ENCODE results near the gene TXNIP.
"Not testable (repeated sequence)": the region's sequence is repeated elsewhere in the genome, so short reads cannot be mapped to it uniquely, and the experiment has no call there.

Gene TXNIP, protein sequence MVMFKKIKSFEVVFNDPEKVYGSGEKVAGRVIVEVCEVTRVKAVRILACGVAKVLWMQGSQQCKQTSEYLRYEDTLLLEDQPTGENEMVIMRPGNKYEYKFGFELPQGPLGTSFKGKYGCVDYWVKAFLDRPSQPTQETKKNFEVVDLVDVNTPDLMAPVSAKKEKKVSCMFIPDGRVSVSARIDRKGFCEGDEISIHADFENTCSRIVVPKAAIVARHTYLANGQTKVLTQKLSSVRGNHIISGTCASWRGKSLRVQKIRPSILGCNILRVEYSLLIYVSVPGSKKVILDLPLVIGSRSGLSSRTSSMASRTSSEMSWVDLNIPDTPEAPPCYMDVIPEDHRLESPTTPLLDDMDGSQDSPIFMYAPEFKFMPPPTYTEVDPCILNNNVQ

DNA sequence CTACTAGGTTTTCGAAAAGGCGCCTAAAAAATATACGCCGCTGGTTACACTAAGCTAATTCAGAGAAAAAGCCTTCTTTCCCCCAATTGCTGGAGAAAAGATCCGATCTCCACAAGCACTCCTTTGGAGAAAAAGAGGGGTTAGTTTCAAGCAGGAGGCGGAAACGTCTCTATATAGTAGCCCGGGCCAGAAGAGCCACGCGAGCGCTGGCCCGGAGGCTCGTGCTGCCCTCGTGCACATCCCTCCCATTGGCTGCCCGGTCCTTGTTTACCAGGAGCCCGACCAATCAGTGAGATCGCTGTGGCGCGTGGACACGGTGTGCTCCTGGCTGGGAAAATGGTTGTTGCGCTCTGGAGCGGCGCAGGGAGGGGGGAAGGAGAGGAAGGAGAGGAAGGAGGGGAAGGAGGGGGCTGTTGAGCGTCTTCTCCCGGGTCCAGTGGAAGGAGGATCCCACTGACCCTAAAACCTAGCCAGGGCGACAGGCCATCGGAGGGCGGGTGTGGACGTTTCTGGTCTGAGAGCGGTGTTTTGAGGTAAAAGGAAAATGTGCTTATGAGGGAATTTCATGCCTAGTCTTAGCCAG is at the start of gene TXNIP:
TSS of gene TXNIP (minus strand) at position 147 of the 583 bp plus-strand sequence. CDS start 313 bp downstream, outside the sequence.
- peak; percentile 87 for DNase-seq

DNA sequence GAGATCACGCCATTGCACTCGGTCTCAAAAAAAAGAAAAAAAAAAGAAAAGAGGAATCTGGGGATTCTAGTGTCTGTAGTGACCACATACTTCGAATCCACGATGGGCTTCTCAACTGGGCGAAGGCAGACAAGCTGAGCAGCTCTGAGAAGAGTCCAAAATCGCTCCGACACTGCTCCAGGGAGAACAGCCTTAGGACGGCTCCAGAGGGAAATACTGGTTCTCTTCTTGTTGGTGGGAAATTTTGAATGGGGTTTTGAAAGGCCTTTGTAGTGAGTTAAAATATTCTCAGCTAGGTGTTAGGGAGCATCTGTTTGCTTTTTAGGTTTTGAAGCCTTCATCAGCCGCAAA is 43.4 kb upstream of the TXNIP start:
- no peak for DNase-seq

DNA sequence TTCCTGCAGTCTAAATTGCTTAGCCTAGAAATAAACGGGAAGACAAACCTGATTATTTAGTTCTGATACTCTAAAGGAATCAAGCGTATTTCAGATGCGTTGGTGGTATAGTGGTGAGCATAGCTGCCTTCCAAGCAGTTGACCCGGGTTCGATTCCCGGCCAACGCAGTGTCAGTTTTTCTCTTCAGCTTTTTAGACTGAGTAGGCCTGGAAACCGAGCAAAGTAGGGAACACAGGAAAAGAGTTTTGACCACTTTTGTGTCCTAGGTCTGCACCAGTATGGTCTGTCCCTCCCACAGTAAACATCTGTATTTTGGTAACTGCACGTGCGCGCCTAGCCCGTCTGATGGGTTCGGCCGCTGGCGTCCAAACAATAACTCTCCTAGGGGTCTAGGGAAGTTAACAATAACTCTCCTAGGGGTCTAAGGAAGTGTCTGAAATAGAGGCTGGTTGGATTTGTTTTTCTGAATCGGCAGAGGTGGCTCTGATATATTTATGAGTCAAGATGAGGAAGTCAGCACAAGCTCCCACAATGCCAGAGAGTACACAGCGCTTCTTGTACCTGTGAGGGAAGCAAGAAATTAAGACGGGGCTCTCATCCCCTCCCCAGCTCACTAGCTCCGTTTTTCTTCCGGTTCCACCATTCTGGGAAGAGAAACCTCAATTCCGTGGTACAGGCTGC is 40.7 kb upstream of the TXNIP start:
- DNase-seq, result peak; percentile 74

DNA sequence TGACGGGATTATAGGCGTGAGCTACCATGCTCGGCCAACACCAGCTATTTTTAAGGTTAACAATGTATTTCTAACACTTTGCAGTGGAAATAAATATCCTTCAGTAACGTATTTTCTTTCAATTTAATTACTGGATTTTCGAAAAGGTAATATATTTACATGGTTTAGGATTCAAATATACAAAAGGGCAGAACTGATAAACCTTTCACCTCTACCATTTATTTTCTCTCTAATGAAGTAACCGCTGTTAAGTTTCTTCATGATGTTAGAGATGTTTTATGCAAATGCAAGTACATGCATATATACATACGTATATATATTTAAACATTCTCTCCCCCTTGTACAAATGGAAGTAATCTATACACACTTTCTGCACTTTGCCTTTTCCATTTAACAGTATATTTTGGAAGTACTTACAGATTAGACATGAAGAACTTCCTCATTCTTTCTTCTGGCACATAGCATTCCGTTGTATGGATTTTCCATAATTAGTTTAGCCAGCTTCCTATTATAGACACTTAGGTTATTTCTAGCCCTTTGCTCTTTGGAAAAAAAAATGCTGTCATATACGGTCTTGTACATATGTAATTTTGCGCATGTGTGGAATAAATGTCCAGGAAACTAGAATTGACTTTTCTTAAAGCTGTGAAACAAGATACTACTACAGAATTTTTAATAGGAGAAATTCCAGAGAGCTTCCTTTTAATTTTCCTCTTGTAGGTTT is 40.0 kb upstream of the TXNIP start:
- DNase-seq, result no peak

DNA sequence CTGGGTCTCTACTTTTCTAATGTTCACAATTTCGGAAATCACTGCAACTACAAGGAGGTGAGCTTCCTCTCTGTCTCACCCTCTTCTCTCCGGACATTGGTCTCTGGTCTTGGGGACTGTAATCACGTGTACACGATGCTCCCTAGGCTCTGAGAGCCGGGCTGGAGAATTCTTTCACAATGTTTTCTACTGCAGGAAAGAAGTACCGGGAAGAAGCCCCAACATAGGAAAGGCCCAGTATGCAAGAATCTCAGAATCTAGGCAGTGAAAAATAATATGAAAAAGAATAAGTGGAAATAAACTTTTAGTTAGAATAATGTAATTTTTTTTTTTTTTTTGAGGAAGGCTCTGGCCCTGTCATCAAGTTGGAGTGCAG is 38.7 kb upstream of the TXNIP start:
- no peak for DNase-seq

DNA sequence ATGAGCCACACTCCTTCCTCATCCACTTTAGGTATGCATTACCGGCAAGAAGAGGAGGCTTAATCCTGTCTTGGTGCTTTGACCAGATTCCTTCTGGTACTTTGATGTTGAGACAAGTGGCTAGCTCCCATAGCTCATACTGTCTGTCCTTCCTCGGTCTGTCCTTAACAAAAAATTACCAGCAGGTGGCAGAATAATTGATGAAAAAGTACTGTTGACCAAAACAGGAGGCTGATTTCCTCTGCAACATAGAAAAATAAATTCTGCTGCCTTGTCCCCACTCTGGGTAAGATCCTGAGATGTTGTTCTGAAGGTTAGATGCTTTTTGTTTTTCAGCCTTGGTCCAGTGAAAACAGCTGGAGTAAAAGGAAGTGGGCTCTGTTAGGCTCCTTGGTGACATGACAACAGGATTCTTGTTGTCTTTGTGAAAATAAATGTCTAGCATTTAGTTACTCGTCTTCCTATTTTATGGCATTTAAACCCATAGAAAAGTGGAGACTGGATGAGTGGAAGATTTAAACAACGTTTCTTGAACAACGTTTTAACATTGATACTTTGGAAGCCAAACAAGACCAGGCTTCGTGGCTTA is 36.3 kb upstream of the TXNIP start:
- DNase-seq, result no peak

DNA sequence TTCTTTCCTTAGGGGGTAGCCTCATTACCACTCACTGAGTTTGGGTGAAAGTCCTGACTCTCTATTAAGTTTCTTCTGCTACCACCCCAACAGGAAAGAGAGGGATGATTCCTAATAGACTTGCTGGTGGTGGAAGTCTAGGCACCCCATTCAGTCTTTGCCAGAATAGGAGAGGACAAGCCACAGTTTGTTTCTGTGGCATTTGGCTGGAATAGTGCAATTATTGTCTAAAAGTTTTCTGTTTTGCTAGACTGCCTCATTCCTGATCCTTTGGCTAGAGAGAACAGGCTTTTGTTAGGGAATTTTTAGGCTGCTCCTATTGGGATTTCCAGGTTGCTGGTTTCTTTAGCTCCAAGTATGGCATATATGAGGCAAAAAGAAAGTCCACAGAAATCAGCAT is 35.1 kb upstream of the TXNIP start:
- DNase-seq, result no peak

DNA sequence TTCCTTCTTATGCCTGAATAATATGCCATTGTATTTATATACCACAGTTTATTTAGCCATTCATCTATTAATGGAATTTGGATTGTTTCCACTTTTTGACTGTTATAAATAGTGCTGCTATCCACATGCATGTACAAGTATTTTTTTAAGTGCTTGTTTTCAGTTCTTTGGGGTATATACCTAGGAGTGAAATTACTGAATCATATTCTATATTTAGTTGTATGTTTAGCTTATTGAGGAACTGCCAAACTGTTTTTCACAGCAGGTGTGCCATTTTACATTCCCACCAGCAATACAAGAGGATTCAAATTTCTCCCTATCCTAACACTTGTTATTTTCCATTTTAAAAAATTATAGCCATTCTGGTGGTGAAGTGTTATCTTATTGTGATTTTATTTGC is 32.7 kb upstream of the TXNIP start:
- DNase-seq, result no peak

DNA sequence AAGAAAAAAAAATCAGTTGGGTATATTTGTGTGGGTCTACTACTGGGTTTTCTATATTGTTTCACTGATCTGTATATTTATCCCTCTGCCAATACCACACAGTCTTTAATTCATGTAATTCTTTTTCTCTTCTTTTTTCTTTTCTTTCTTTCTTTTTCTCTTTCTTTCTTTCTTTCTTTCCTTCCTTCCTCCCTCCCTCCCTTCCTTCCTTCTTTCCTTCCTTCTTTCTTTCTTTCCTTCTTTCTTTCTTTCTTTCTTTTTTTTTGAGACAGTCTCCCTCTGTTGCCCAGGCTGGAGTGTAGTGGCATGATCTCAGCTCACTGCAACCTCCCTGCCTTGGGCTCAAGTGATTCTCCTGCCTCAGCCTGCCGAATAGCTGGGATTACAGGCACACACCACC is 30.3 kb upstream of the TXNIP start:
- not testable (repeated sequence) for DNase-seq

DNA sequence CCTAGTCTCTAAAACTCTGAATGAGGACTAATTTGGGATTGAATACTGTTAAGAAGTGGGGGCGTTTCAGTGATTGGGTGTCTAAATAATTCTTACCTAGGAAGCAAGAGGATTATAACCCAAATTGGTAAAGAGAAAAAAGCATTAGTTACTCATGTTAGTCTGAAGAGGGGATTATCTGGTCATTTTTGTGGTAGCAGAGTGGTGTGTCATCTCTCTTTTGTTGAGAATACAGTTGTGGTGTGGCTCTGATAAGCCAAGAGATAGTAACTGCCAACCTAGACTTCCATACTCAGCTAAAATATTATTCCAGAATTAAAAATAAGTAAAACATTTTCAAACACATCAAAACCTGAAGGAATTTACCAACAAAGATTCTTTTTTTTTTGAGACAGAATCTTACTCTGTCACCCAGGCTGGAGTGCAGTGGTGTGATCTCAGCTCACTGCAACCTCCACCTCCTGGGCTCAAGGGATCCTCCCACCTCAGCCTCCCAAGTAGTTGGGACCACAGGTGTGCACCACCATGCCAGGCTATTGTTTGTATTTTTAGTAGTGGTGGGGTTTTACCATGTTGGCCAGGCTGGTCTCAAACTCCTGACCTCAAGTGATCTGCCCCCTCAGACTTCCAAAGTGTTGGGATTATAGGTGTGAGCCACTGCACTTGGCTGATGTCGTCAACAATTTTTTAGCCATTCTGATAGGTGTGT is 29.6 kb upstream of the TXNIP start:
- DNase-seq, result not testable (repeated sequence)

DNA sequence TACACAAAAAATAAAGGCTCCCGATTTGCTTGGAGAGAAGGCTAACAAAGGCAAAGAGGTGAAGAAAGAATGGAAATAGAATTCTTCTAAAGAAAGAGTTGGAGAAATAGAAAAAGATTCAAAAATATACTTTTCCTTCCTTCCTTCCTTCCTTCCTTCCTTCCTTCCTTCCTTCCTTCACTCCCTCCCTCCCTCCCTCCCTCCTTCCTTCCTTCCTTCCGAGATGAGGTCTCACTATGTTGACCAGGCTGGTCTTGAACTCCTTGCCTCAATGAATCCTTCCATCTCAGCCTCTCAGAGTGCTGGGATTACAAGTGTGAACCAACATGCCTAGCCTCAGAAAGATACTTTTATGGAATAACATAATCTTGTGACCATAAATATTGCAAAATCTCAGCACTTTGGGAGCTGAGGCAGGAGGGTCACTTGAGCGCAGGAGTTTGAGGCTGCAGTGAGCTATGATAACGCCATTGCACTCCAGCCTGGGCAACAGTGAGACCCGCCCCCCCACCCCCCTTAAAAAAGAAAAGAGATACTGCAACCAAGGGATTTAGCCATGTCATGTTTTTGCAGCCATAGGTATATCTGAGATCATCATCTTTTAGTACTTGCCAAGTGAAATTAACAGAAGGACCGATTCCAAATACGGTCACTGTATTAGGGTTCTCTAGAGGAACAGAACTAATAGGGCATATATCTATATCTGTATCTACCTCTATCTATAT is 26.2 kb upstream of the TXNIP start:
- no peak for DNase-seq

DNA sequence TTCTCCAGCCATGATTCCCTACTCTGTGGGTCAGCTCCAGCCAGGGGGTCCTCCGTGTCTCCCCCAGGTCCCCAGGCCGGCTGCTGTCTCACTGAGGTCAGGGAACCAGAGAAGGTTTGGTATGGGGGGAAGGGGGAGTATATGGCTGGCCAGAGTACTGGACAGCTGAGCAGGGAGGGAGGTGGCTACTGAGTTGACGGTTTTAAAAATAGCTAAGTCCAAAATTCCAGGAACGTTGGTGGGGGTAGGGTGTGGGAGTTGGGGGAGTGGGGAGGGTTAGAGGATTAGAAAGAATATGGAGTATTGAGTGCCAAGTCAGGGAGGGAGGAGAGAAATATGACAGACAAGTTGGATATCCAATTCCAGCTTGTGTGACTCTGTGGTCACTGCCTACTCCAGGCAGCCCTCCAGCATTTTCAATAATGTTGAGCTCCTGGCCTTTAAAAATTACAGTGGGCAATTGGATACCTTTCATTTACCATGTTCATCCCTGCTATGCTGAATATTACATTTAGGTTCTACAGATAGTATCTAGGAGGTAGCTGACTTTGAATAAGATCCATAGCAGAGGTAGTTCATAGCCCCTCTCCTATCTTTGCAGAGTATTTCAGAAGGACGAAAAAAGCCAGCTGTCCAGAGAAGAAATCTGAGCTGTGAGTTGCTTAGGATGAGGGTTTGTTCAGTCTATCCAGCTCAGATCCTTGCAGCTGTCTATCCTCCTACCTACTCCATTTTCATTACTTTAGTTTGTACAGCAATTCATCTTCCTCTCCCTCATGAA is 25.4 kb upstream of the TXNIP start, which contains the start of gene HJV:
TSS of gene HJV (minus strand) at position 114 of the 781 bp plus-strand sequence. CDS start 1,504 bp downstream, outside the sequence.
- no peak for DNase-seq

DNA sequence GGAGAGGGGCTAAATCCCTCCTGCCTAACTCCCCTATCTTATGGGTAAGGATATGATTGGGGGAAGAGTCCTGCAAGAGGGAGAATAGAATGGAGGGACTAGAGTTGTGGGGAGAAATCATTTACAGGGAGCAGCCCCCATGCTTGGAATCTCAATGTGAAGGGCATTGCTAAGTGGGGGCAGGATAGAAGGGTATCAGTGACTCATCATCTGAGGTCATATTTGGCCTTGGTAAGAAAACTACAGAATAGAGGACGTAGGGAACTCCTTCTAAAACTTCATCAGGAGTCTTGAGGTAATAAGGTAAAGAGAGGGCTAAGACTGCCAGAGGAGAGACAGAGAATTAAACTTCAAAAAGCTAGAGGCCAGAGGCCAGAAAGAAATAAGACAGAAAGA is 24.7 kb upstream of the TXNIP start:
- no peak for DNase-seq

DNA sequence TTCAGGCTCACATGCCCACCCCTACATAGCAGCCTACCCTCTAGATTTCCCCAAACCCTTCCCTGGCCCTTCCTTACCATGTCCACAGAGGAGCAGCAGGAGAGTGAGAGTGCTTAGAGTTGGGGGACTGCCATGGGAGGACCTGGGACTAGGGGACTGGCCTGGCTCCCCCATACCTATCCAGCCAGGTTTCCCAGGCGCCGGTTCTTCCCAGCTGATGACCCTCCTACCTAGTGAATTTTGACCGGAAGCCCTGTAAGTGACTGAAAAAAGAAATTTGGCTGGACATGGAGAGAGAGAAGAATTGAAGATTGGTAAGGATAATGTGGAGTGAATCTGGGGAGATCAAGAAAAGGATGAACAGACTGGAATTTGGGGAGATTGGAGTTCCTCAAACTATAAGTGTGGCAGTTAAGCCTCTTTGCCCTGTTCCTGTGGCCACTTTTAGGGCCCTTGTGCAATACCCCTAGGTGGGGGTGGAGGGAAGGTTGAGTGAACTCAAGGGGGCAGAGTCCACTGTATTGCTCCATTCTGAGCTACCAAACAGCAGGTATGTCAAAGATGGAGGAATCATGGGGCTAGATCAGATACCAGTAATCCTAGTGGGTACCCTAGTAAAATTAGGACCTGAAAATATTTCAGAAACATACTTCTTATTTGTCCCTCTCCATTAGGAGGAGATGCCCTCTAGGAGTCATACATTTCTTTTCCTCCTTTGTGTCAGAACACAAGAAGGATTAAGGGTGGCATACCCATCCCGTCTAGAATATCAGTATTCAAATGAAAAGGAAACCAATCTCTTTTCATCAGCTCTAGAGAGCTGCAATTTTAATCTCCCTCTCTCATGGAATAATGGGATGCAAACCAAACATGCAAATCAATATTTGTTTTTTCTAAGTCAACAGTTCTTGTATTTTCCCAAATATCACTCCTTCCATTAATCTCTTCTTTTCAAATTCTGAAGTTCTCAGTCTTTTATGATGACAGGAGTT is 24.0 kb upstream of the TXNIP start:
- DNase-seq, result no peak

DNA sequence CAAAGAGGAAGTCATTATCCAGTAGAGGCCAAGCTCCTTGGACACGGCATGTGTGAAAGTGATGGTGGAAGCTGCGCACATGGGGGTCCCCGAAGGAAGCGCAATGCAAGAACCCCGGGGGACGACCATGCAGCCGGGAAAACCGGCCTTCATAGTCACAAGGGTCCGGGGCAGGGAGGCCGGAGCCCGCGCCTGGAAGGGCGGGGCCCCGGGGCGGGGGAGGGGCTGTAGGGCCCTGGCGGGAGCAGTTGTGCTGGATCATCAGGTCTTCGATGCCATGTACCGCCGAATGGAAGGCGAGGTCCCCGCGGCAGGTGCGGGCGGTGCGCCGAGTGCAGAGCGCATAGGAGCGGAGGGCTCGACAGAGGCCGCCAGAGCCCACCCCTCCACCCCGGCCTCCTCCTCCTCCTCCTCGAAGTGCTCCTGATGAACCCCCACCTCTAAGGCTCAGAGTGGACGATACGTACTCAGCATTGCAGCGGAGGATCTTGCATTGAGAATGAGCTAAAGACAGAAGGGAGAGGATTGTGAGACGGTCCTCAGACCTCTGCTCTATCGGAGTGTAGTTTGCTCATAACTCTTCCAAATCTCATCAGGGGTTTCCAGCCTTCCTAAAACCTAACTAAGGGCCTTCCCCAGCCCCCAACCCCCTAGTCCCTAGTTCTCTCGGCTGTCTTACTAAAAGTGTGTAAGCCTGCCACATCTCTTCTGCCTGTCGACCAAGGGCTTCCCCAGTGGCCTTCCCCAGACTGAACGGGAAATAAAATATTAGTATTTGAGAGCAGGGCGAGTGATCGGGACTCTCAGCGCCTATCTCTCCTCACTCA is 23.1 kb upstream of the TXNIP start:
- DNase-seq, result no peak

DNA sequence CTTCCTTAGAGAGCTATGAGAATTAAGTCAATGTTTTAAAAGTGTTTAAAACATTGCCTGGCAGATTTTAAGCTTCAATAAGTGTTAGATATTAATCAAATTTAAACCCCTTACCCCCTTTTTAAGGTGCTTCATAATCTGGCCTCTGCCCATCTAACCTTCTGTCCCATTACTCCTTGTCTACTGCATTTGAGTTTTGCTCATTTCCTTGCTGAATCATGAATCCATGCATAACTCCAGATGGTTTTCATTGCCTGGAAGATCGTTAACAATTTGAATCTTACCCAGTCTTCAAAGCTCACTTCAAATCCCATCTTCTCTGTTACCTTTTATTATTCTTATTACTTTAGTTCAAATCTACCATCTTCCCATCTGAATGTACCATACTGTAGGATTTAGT is 20.5 kb upstream of the TXNIP start:
- DNase-seq, result no peak

DNA sequence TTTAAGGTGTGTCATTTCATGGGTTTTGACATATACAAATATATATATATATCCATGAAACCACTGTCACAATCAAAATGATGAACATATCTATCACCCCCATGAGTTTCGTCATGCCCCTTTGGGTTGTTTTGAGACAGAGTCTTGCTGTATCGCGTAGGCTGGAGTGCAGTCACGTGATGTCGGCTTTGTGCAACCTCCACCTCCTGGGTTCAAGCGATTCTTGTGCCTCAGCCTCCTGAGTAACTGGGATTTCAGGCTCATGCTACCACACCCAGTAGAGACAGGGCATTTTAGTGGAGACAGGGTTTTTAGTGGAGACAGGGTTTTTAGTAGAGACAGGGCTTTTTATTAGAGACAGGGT is 17.2 kb upstream of the TXNIP start:
- DNase-seq, result no peak

DNA sequence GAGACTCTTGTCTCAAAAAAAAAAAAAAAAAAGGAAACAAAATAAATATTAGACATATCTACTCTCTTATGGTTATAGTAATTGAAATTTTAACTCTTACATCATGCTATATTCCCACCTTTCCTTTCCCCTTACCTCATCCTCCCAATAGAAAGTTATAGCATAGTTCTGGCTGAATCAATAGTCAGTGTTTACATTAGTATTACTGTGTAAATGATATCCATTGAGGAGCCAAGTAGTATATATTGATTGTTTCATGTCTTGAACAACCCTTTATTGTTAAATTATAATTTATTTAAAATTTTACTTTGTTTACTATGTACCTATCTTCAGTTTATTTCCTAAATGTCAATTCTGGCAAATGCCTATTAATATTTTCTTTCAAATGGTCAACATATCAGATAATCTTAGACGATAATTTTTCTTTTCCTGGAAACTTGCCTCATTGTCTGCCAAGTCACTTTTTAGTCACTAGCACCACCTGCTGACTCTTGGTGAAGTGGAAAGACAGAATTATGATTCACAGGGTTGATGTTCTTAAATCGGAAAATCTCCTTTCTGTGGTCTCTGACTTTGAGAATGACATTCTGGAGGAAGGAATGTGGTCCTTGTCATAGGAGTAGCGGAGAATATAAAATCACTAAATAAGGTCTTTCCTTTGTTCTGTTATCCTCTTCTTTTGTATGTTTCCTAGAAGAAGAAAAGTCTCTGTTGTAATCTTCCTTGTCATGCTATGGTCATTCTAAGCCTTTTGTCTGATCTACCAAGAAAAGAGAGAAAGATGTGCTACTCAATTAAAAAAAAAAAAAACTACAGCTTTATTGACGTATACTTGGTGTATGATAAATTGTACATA is 16.6 kb upstream of the TXNIP start:
- DNase-seq, result peak; percentile 57

All from activated CD8-positive, alpha-beta memory T cell treated with anti-CD3 and anti-CD28 coated beads, Interleukin-2, amount 50 U/mL, for 4 hours (primary cell).